SK-N-SH treated with all-trans-retinoic acid at 6 μM for 48 hours (cell line): ENCODE measurements around the gene NCK2.

Source experiments
- ARNTL ChIP-seq: fragments of 450-650 bp; formaldehyde crosslinking; IDR thresholded peaks from 2 replicates; pipeline ENCODE4 v1.5.0; 2020; ENCODE audit warnings: low read depth, mild to moderate bottlenecking, moderate library complexity, borderline replicate concordance
- CSRNP3 ChIP-seq: fragments of 250-450 bp; sonication (Bioruptor Pico); IDR thresholded peaks from 2 replicates; pipeline ENCODE4 v1.5.1; 2021; ENCODE audit warnings: mild to moderate bottlenecking, moderate library complexity
- ISL1 ChIP-seq: fragments of 250-450 bp; sonication (Bioruptor Pico); IDR thresholded peaks from 2 replicates; pipeline ENCODE4 v2.1.2; 2022; ENCODE audit warnings: mild to moderate bottlenecking, moderate library complexity
- OSR1 ChIP-seq: fragments of 250-450 bp; sonication (Bioruptor Pico); IDR thresholded peaks from 2 replicates; pipeline ENCODE4 v1.8.0; 2022; ENCODE audit warnings: moderate library complexity, mild to moderate bottlenecking, inconsistent platforms
- PATZ1 ChIP-seq: fragments of 250-450 bp; sonication (Bioruptor Pico); IDR thresholded peaks from 2 replicates; pipeline ENCODE4 v1.8.0; 2020; ENCODE audit warnings: mild to moderate bottlenecking, moderate library complexity, borderline replicate concordance
- POU6F1 ChIP-seq: fragments of 250-450 bp; sonication (Bioruptor Pico); IDR thresholded peaks from 2 replicates; pipeline ENCODE4 v1.8.0; 2021; ENCODE audit warnings: low read depth, mild to moderate bottlenecking, moderate library complexity, borderline replicate concordance
- PPARA ChIP-seq: fragments of 250-450 bp; sonication (Bioruptor Pico); IDR thresholded peaks from 2 replicates; pipeline ENCODE4 v1.5.0; 2020; ENCODE audit warnings: mild to moderate bottlenecking, borderline replicate concordance
- RARB ChIP-seq: fragments of 250-450 bp; sonication (Bioruptor Pico); IDR thresholded peaks from 2 replicates; pipeline ENCODE4 v1.8.0; 2021; ENCODE audit warnings: mild to moderate bottlenecking, moderate library complexity
- SNAI2 ChIP-seq: fragments of 250-450 bp; sonication (Bioruptor Pico); IDR thresholded peaks from 2 replicates; pipeline ENCODE4 v1.5.0; 2020; ENCODE audit warnings: mild to moderate bottlenecking, moderate library complexity
- ZC3H10 ChIP-seq: fragments of 250-450 bp; sonication (Bioruptor Pico); IDR thresholded peaks from 2 replicates; pipeline ENCODE4 v1.5.1; 2021; ENCODE audit warnings: mild to moderate bottlenecking, moderate library complexity
- ZFP30 ChIP-seq: fragments of 450-650 bp; formaldehyde crosslinking; IDR thresholded peaks from 2 replicates; pipeline ENCODE4 v1.5.0; 2022; ENCODE audit warnings: mild to moderate bottlenecking, moderate library complexity
- ZNF70 ChIP-seq: fragments of 450-650 bp; formaldehyde crosslinking; IDR thresholded peaks from 2 replicates; pipeline ENCODE4 v1.5.0; 2020; ENCODE audit warnings: mild to moderate bottlenecking, moderate library complexity
- ZNF8 ChIP-seq: fragments of 450-650 bp; formaldehyde crosslinking; IDR thresholded peaks from 2 replicates; pipeline ENCODE4 v1.5.0; 2020; ENCODE audit warnings: mild to moderate bottlenecking, moderate library complexity
- TF ChIP-seq, protein P1 (sequence below): fragments of 250-450 bp; sonication (Bioruptor Pico); IDR thresholded peaks from 2 replicates; pipeline ENCODE4 v1.5.1; 2020; ENCODE audit warnings: low read depth, mild to moderate bottlenecking, moderate library complexity

- TF ChIP-seq POU6F1 (no peak), PATZ1 (CRISPR knock-in tag) (no peak), ZNF8 (CRISPR knock-in tag) (no peak), RARB (no peak), ISL1 (CRISPR knock-in tag) (no peak), ARNTL (CRISPR knock-in tag) (no peak), SNAI2 (no peak), ZFP30 (no peak), PPARA (no peak), CSRNP3 (no peak), ZC3H10 (CRISPR knock-in tag) (no peak), OSR1 (CRISPR knock-in tag) (no peak), ZNF70 (CRISPR knock-in tag) (no peak)
- TF ChIP-seq, protein P1, sequence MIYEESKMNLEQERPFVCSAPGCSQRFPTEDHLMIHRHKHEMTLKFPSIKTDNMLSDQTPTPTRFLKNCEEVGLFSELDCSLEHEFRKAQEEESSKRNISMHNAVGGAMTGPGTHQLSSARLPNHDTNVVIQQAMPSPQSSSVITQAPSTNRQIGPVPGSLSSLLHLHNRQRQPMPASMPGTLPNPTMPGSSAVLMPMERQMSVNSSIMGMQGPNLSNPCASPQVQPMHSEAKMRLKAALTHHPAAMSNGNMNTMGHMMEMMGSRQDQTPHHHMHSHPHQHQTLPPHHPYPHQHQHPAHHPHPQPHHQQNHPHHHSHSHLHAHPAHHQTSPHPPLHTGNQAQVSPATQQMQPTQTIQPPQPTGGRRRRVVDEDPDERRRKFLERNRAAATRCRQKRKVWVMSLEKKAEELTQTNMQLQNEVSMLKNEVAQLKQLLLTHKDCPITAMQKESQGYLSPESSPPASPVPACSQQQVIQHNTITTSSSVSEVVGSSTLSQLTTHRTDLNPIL (CRISPR knock-in tag) = no peak
Observed at GRCh38 chr2:105755895-105756294, 11.2 kb downstream of the NCK2 start.
